ENCODE data around the gene VAPA.

VAPA gene

DNA sequence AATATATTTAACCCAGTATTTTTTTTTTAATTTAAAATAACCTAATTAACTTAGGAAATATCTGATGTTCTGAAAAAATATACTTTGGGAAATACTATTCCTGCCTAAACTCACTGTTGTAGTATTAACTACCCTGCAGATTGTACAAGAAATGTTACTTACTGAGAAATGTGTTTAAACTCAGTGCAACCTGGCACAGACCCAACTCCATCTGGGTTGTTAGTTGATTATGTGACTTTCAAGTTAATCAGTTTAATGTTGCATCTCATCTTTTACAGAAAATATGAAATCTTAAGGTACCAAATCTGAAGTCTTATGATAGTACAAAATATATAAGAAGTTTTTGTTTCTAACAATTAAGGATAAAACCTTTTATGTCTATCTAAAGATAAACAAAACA is 27.3 kb downstream of the VAPA start:
- no peak for DNase-seq (ENCODE audit: low spot score)

GRCh38 chr18:9941660-9942059 is 27.8 kb downstream of the VAPA start:
- DNase-seq (ENCODE audit: low spot score), result no peak

DNA sequence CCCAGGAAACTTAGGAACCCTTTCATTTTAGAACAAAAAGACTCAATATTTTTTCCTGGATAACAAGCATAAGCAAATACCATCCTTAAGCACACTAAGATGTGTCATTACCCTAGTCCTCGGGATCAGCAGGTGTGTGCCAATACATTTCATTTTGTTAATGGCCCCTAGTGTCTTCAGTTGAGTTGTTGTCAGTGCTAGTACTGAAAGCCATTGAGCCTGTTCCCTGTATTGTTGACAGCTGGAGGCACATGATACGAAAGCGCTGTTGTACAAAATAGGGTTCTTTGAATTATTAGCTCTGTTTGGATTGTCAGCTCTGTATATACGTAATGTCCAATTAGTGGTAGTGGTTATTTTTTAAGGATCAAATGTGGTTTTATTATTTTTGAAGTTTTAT is 29.5 kb downstream of the VAPA start:
- DNase-seq (ENCODE audit: low spot score), result no peak

DNA sequence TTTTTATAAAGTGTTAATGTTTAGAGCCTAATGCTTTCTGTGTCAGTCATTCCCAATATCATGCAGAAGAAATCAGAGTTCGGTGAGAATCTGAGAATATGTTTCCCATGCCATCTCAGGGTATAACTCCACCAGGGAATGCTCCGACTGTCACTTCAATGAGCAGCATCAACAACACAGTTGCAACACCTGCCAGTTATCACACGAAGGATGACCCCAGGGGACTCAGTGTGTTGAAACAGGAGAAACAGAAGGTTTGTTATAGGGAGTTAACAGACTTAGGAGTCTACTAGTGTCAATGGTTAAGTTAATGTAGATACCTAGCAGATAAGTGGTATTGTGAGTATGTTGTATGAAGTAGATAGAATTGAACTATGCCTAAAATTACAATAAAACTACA is 31.0 kb downstream of the VAPA start:
- no peak for DNase-seq (ENCODE audit: low spot score)

DNA sequence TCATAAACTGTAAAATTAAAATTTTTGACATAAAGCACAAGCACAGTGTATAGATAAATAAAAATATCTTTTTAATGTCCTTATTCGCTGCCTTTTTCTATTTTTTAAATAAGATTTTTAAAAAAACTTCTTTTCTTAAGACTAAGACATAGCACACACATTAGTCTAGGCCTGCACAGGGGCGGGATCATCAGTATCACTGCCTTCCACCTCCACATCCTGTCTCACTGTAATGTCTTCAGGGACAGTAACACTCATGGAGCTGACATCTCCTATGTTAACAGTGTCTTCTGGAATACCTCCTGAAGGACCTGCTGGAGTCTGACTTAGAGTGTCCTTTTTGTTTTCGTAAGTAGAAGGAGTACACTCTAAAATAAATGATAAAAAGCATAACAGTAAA is 33.0 kb downstream of the VAPA start:
- no peak for DNase-seq (ENCODE audit: low spot score)

DNA sequence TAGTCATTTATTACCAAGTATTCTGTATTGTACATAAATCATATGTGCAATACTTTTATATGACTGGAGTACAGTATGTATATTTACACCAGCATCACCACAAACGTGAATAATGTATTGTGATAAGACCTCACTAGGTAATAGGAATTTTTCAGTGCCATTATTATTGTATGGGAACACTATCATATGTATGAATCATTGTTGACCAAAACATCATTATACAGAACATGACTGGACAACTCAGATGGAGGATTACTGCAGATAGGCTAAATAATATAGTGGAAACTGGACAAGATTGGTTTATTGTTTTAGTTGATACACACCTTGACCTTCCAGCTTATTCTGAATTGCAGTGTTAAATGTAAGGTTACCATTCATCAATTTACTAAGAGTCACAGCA is 33.4 kb downstream of the VAPA start:
- DNase-seq (ENCODE audit: low spot score), result no peak

DNA sequence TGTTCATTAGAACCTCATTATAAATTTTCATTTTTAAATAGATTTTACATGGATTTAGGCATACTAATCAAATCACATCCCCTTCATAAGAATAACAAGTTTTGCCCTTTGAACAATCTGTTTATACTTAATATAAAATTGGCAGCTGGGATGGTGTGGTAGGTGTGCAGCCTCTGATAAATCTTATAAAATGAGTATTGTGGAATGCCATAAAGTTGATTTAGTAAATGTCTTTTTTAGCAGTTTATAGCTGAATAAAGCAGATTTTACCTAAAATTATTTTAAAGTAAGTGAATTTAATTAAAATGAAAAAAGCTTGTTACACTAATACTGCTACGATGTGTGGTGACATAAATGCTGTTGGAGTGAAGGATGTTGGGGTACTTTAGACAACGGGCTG is 35.5 kb downstream of the VAPA start:
- no peak for DNase-seq (ENCODE audit: low spot score)

GRCh38 chr18:9949861-9950260 is 36.0 kb downstream of the VAPA start:
- DNase-seq (ENCODE audit: low spot score), result no peak

DNA sequence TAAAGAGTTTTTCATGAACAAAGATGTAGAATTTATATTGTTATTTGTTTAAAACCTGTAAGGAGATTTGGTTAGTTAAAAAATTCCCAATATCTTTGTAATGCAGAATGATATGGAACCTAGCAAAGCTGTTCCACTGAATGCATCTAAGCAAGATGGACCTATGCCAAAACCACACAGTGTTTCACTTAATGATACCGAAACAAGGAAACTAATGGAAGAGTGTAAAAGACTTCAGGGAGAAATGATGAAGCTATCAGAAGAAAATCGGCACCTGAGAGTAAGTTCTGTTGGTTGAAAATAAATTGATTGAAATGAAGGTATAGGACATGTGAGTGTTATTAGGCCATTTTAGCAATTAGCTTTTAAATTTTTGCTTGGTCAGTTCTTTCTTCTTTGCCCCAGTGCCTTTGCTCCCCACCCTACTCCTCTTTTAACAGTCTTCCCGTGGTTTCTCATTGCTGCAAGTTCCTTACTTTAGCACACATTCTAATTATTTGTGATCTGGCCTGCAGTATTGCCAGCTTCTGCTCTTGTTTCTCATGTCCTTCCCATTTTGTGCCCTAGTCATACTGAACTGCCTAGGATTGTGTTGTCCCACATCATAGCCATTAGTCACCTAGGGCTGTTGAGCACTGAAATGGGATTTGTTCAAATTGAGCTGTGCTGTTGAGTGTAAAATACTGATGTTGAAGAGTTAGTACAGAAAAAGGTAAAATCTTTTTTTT is 36.6 kb downstream of the VAPA start:
- DNase-seq (ENCODE audit: low spot score), result no peak

- DNase-seq (ENCODE audit: low spot score), result no peak
These were observed 37.4 kb downstream of the VAPA start for GRCh38 chr18:9951022-9951859.

GRCh38 chr18:9952633-9953416 is 39.0 kb downstream of the VAPA start:
- DNase-seq (ENCODE audit: low spot score), result no peak

- DNase-seq (ENCODE audit: low spot score), result no peak
These were observed 45.1 kb downstream of the VAPA start for GRCh38 chr18:9958861-9959399.

GRCh38 chr18:9959564-9959963 is 45.7 kb downstream of the VAPA start:
- DNase-seq (ENCODE audit: low spot score), result no peak

DNA sequence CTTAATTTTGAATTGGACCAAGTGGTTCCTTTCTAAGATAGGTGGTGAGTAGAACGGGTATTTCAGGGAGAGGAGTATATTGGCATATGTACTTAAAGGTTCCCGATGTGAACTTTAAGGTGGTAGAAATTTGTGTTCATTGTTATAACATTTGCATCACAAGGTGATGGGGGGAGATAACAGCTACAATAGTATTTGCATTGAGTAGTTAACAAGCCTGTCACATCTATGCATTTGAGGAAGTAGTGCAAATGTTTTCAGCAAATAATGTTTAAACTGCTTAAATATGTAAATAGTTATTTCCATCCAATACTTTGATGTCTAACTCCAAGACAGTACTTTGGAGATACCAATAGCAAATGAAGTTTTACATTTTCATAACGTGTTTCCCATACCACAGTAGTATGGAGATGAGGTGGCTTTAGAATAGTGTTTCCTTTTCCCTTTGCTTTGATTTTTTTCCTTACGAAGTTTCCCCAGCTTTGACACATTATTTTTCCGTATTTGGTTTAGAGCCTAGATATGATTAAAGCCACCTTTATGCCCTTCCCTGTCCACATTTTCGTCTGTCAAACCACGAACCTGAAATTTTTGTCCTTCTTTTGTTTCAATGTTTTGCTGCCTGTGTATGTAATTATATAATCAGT is 46.6 kb downstream of the VAPA start:
- no peak for DNase-seq (ENCODE audit: low spot score)

GRCh38 chr18:9961041-9961440 is 47.2 kb downstream of the VAPA start:
- no peak for DNase-seq (ENCODE audit: low spot score)

DNA sequence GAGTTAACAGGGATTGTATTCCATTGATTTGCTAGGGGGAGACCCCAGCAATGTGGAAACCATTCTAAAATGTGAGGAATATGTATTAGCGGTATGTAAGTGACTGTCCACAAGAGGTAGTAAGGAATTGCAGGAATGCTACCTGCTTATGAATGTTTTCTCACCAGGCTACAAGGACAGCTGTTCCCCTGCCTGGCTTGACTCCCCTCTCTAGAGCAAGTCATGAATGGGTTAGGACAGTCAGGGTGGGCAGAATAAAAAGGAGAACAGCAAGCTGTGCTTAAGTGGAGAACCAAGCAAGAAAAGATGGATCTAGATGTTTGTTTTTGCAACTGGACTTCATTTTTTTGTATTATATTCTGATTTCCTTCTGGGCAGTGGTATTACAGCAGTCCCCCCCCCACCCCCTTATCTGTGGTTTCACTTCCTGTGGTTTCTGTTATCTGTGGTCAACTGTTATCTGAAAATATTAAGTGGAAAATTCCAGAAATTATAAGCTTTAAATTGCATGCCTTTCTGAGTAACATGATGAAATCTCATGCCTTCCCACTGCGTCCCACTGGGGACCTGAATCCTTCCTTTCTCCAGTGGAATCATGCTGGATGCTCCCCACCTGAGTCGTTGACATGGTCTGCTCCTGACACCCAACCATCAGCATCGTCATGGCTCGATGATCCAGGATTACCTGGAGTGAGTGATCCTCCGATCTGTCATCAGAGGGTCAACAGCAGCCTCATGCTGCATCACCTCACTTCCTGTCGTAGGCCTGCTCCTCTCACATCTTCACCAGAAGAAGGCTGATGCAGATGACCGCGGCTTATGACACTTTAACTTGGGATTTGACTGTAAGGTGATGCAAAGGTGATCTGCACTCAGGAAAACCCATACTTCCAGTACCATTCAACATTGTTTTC is 52.2 kb downstream of the VAPA start:
- DNase-seq (ENCODE audit: low spot score), result no peak

DNA sequence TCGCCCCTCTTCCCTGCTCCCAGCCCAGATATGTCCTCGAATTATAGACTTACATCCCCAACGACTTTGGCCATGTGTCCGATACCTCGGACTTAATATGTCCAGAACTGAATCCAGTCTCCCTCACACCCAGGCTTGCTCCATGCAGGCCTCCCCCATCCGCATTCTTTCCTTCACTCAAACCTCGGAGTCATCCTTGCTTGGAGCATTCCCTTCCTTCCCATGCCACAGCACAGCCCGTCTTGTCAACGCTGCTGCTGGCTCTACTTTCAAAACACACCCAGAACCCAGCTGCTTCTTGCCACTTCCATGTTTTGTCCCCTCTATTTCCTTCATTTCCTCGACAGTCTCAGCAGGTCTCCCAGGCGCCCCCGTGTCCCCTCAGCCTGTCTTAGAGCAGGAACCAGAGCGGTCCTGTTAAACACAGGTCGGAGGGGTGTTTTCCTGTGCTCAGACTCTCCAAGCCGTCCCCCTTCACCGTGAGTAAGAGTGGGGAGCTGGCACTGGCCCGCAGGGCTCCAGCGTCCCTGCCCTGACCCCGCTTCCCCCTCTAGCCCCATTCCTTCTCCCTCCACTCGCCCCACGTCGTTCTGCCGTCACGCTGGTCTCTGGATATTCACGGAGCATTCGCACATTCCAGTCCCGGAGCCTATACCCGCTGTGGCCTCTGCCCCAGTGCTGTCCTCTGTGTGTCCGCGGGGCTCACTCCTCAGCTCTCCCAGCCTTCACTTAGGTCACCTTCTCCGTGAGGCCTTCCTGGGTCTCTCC is 54.4 kb downstream of the VAPA start:
- no peak for DNase-seq (ENCODE audit: low spot score)

- no peak for DNase-seq (ENCODE audit: low spot score)
These were observed 55.4 kb downstream of the VAPA start for GRCh38 chr18:9969247-9969646.

DNA sequence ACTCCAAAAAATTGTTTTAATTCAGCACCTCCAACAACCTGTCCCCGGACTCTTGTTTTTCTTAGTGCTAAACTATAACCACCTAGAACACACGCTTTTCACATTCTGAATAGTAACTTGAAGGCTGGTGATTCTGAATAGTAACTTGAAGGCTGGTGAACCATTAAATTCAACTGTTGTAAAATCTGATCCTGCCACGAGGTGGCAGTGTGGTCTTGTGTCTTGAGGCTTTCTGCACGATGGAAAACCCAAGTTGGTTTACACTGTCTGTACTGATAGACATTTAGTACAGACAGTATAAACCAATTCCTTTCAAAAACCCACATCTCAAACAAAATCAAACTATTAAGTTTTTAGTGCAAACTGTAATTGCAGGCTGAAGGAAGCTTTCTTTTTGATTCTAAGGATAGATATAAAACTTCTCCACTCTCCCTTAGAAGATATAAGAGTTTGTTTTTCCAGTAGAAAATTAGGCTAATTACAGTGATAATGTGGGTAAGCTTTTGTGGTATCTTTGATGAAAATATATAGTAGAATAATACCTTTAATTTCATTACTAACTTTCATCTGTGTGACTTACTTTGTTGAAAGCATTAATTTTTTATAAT is 57.6 kb downstream of the VAPA start:
- peak; percentile 68 for DNase-seq (ENCODE audit: low spot score)

DNA sequence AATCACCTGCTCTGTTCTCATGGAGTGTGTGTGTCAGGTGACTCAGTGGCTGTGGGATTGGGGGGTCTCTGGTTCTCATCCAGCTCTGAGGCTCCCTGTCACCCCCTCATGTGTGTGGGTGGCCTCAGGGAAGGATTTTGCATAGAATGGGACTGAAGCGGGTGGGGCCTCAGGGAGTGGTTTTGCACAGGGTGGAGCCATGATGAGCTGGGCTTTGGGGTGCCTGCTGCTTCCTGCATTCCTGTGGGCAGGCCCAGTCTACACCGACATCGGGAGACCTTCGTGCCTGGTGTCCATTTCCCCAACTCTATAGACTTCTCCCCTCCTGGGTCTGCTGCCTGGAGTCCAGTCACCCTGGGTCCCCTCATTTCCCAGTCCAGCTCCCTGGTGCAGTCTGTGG is 59.7 kb downstream of the VAPA start:
- DNase-seq (ENCODE audit: low spot score), result no peak
